Activated T-helper 2 cell treated with anti-CD3 and anti-CD28 coated beads, Interferon-gamma antibody, Interleukin-2, Interleukin-4, amounts not matched to agents 10 μg/mL and 5 μg/mL and 100 μg/mL, durations not matched to agents 14 hours and 24 hours and 36 hours (primary cell): Measurements from ENCODE around the gene KIF5C. TPM values are rescaled to one million over a fixed set of nuclear protein-coding genes. Genes with fewer than 3 reads are reported as not detected.

ENCODE experiments used
- DNase-seq: peaks from one replicate; pipeline ENCODE4 v3.0.0; 2021; ENCODE audit warnings: low spot score
- H3K27ac Mint-ChIP-seq: one replicate; pipeline ENCODE4 v1.8.0; 2021; ENCODE audit warnings: mixed read lengths
- H3K27me3 Mint-ChIP-seq: one replicate; pipeline ENCODE4 v1.8.0; 2021; ENCODE audit warnings: low read depth, mixed read lengths
- H3K36me3 Mint-ChIP-seq: one replicate; pipeline ENCODE4 v1.8.0; 2021; ENCODE audit warnings: low read depth, mixed read lengths
- H3K4me1 Mint-ChIP-seq: one replicate; pipeline ENCODE4 v1.8.0; 2021; ENCODE audit warnings: low read depth, mixed read lengths
- H3K4me3 Mint-ChIP-seq: one replicate; pipeline ENCODE4 v1.8.0; 2021; ENCODE audit warnings: low read depth, mild to moderate bottlenecking, moderate library complexity, mixed read lengths
- H3K9me3 Mint-ChIP-seq: one replicate; pipeline ENCODE4 v1.8.0; 2021; ENCODE audit warnings: mixed read lengths
- intact Hi-C: fragments of 100-400 bp; cut with micrococcal nuclease; formaldehyde crosslinking; loops from one replicate; pipeline ENCODE4 v1.15.1; 2023
- total RNA-seq: library from RNA; stranded (reverse); gene quantifications from 2 replicates; pipeline ENCODE4 v1.2.3, GENCODE V29; 2022

The KIF5C gene
- total RNA-seq, 1 donor from 2014 or later: 12.9 TPM

DNA sequence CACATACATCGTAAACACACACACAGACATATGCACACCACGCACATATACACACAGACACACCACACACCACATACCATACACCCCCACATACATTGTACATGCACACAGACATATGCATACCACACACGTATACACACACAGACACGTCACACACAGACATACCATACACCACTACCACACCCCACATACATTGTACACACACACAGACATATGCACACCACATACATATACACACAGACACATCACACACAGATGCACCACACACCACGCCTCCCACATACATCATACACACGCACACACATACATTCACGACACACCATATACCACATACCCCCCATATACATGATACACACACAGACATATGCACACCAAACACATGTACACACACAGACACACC lies 58.4 kb downstream of the KIF5C start:
- Mint-ChIP-seq H3K27me3 (no peaks in the 10 kb centered on the region), H3K4me3 (no peak overlapping the region)
- intact Hi-C loops: no loop called here

DNA sequence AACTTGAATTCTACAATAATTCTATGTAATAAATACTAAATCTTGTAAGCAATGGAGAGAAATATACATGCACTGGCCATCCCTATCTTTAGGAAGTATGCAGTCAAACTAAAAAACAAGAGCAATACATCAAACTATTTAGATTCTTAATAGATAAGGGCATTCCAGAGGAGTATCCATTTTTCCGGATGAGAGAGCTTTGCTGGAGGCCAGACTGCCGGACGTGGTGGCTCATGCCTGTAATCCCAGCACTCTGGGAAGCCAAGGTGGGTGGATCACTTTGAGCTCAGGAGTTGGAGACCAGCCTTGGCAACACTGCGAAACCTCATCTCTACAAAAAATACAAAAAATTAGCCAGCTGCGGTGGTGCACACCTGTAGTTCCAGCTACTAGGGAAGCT lies 60.8 kb downstream of the KIF5C start:
- H3K9me3 Mint-ChIP-seq: no peaks in the 10 kb centered on the region
- intact Hi-C loops: no loop called here
- H3K36me3 Mint-ChIP-seq: no peaks in the 10 kb centered on the region
- H3K4me3 Mint-ChIP-seq: no peak overlapping the region
- no peaks in the 10 kb centered on the region for H3K27me3 Mint-ChIP-seq
- H3K27ac Mint-ChIP-seq: no peak overlapping the region
- DNase-seq: no peak
- no peaks in the 10 kb centered on the region for H3K4me1 Mint-ChIP-seq

More for the DNA sequence above, 58.4 kb downstream of the KIF5C start:
- no peaks in the 10 kb centered on the region for H3K9me3 Mint-ChIP-seq
- DNase-seq: no peak
- H3K4me1 Mint-ChIP-seq: no peaks in the 10 kb centered on the region
- H3K27ac Mint-ChIP-seq: no peak overlapping the region
- H3K36me3 Mint-ChIP-seq: no peaks in the 10 kb centered on the region

DNA sequence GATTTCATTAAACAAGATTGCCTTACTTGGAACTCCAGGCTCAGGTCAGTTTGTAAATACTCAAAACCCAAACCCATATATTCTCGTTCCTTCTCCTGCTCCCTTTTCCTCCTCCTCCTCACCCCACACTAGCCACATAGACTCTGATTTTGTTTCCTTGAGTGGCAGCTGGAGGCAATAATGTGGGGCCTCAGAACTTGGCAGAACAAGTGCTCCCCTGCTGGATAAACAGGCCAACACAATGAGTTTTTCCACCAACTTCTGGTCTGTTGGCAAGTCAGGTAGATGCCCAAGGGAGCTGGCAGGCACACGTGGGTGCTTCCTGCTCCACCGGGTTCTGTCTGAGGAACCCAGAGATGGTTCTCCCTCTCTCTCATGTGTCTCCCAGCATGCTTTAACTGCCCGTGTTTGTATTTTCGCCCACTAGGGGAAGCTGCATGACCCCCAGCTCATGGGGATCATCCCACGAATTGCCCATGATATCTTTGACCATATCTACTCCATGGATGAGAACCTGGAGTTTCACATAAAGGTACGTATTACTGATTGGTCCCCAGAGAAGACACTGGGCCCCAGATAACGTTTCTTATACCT lies 61.9 kb downstream of the KIF5C start:
- H3K4me3 Mint-ChIP-seq: no peak overlapping the region
- no peak overlapping the region for H3K27ac Mint-ChIP-seq
- H3K36me3 Mint-ChIP-seq: peaks cover 2% of the 10 kb centered on the region
- no peaks in the 10 kb centered on the region for H3K4me1 Mint-ChIP-seq
- intact Hi-C loops: no loop called here
- no peaks in the 10 kb centered on the region for H3K27me3 Mint-ChIP-seq
- H3K9me3 Mint-ChIP-seq: no peaks in the 10 kb centered on the region
- no peak for DNase-seq

DNA sequence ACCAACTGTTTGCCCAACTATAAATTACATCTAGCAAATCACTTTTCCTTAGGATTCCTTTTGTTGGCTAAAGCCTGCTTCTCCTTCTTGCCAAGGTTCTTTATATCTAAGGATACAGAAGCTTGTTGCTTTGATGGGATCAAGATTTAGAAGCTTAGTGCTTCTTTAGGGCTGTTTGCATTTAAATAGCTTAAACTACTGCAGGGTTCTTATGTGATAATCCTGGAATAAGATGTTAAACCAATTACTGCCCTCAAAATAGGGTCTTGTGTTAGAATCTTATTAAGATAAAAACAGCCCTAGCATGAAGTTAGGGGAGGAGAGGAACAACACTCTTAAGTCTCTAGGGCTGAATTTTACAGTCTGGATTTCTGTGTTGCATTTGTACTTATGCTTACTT lies 64.2 kb downstream of the KIF5C start:
- H3K4me1 Mint-ChIP-seq: no peaks in the 10 kb centered on the region
- no peak for DNase-seq
- H3K9me3 Mint-ChIP-seq: no peaks in the 10 kb centered on the region

DNA sequence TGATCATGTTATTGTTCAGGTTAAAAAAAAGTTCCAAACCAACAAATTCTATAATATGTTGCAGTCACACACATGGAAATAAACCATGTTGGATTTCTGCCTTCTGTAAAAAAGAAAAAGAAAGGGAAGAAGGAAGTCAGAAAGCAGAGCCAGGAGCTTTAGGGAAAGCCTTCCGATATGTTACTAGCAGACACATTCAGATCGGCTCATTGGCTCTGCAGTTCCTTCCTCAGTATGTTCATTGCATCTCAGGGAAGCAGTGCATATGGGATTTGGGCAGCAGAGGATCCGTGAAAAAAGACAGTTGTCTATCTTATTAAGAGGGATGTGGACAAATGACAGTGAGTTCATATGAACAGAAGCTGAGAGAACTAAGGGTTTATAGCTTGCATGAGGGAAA lies 68.1 kb downstream of the KIF5C start:
- no peak for DNase-seq
- intact Hi-C loops: no loop called here
- H3K4me3 Mint-ChIP-seq: no peak overlapping the region
- no peaks in the 10 kb centered on the region for H3K27me3 Mint-ChIP-seq
- no peaks in the 10 kb centered on the region for H3K4me1 Mint-ChIP-seq
- H3K27ac Mint-ChIP-seq: no peak overlapping the region
- H3K9me3 Mint-ChIP-seq: no peaks in the 10 kb centered on the region
- peaks cover 2% of the 10 kb centered on the region for H3K36me3 Mint-ChIP-seq

More for the DNA sequence above, 64.2 kb downstream of the KIF5C start:
- intact Hi-C loops: no loop called here
- Mint-ChIP-seq H3K4me3 (no peak overlapping the region), H3K27me3 (no peaks in the 10 kb centered on the region), H3K36me3 (peaks cover 2% of the 10 kb centered on the region), H3K27ac (no peak overlapping the region)

- DNase-seq: no peak
- Mint-ChIP-seq H3K27me3 (no peaks in the 10 kb centered on the region), H3K27ac (no peak overlapping the region), H3K9me3 (no peaks in the 10 kb centered on the region), H3K4me3 (no peak overlapping the region), H3K36me3 (peaks cover 2% of the 10 kb centered on the region), H3K4me1 (no peaks in the 10 kb centered on the region)
- intact Hi-C loops: no loop called here
These were observed 69.5 kb downstream of the KIF5C start for GRCh38 chr2:148944536-148944935.

DNA sequence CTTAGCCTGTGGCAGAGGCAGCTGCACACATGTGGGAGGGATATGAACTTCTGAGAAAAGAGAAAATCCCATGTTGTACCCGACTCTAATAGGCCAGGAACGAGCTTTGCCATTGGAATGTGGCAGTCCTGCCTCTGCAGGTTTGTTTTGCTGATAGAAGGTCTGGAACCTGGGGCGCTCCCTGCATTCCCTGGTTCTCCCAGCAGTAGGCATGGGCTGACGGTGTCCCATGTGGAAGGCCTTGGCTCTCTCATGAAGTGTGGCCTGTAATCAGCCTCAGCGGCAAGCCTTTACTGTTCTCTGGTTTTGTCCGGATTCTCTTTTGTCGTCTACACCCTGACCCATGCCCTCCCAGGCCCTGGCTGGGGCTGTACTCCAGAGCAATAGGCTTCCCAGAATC lies 72.3 kb downstream of the KIF5C start:
- Mint-ChIP-seq H3K27me3 (no peaks in the 10 kb centered on the region), H3K9me3 (no peaks in the 10 kb centered on the region), H3K36me3 (peaks cover 10% of the 10 kb centered on the region), H3K27ac (no peak overlapping the region), H3K4me3 (no peak overlapping the region), H3K4me1 (no peaks in the 10 kb centered on the region)
- intact Hi-C loops: no loop called here
- no peak for DNase-seq

- peaks cover 10% of the 10 kb centered on the region for H3K36me3 Mint-ChIP-seq
- H3K27me3 Mint-ChIP-seq: no peaks in the 10 kb centered on the region
- no peak overlapping the region for H3K4me3 Mint-ChIP-seq
- no peaks in the 10 kb centered on the region for H3K9me3 Mint-ChIP-seq
- no peaks in the 10 kb centered on the region for H3K4me1 Mint-ChIP-seq
- no peak for DNase-seq
- intact Hi-C loops: no loop called here
- no peak overlapping the region for H3K27ac Mint-ChIP-seq
These were observed 73.8 kb downstream of the KIF5C start for GRCh38 chr2:148948868-148949267.

DNA sequence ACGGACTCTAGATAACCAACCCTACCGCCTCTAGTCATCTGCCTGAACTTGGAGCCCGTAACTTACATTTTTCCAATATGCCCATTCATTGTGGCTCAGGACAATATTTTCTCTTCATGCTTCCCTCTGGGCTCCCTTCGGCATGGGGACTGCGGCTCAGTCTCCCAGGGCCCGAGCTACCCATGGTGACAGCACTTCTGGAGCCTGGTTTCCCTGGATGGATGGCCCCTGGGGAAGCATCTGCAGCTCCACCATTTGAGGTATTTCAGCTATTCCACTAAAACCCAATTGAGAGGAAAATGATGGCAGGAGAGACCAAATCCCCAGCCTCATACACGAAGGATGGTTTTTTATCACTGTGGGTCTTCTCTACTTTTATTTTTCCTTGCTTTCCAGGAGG lies 74.3 kb downstream of the KIF5C start:
- Mint-ChIP-seq H3K36me3 (peaks cover 10% of the 10 kb centered on the region), H3K9me3 (no peaks in the 10 kb centered on the region), H3K4me1 (no peaks in the 10 kb centered on the region), H3K27ac (no peak overlapping the region), H3K4me3 (no peak overlapping the region), H3K27me3 (no peaks in the 10 kb centered on the region)
- no peak for DNase-seq
- intact Hi-C loops: no loop called here

DNA sequence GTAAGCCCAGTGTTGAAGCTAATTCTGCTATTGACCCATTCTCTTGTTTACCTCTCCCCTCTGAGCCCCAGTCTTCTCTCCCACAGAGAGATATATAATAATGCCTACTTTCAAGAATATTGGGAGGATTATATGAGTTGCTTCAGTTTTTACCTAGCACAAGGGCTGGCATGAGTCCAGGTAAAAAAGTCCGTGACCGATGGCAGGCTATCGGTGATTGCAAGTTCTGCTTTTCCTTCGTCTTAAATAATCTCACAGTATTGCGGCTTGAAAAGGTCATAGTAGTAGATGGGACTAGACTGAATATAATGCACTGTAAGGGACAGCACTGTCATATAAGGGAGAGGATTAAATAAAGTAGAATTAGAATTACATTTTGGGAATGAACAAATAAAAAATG lies 77.6 kb downstream of the KIF5C start:
- Mint-ChIP-seq H3K9me3 (no peaks in the 10 kb centered on the region), H3K4me1 (no peaks in the 10 kb centered on the region), H3K27me3 (no peaks in the 10 kb centered on the region), H3K27ac (no peak overlapping the region), H3K36me3 (peaks cover 12% of the 10 kb centered on the region), H3K4me3 (no peak overlapping the region)
- intact Hi-C loops: no loop called here
- DNase-seq: no peak

DNA sequence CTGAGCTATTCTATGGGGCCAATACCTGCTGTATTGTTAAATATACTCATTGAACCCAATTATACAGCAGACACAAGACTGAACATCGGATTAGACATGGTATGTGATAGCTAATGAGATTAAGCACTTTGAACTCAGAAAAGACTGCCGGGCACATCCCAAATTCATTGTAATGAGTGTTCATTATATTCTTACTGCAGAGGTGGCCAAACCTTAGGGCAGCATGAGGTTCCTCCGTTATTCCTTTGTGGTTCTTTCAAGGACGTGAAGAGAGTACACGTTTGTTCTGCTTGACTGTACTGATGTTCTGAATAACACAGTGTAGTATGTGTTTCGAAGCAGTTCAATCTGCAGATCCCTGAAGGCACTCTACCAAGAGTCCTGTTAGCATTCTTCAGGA lies 78.4 kb downstream of the KIF5C start:
- no peak overlapping the region for H3K4me3 Mint-ChIP-seq
- H3K27me3 Mint-ChIP-seq: no peaks in the 10 kb centered on the region
- no peak for DNase-seq
- no peaks in the 10 kb centered on the region for H3K9me3 Mint-ChIP-seq
- H3K36me3 Mint-ChIP-seq: peaks cover 19% of the 10 kb centered on the region
- intact Hi-C loops: no loop called here
- H3K27ac Mint-ChIP-seq: no peak overlapping the region
- no peaks in the 10 kb centered on the region for H3K4me1 Mint-ChIP-seq

DNA sequence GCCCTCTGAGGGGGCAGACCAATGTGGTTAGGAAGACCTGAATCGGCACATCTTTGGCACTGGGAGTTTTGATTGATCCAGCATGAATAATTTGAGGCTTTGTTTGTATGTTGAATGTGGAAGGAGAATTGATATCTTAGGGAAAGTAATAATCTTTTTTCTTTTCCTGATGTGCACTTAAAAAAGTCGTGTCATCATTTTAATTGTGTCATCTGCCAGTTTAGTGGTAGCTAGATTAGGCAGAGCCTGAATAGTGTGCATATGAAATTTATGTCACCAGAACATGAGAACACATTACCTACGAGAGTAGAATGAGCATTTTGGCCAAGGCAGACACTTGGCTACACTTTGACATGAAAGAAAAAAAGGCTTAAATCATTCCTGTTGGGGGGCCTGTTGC lies 79.5 kb downstream of the KIF5C start:
- Mint-ChIP-seq H3K4me3 (no peak overlapping the region), H3K36me3 (peaks cover 19% of the 10 kb centered on the region), H3K4me1 (no peaks in the 10 kb centered on the region), H3K27ac (no peak overlapping the region), H3K9me3 (no peaks in the 10 kb centered on the region), H3K27me3 (no peaks in the 10 kb centered on the region)
- intact Hi-C loops: no loop called here
- no peak for DNase-seq

DNA sequence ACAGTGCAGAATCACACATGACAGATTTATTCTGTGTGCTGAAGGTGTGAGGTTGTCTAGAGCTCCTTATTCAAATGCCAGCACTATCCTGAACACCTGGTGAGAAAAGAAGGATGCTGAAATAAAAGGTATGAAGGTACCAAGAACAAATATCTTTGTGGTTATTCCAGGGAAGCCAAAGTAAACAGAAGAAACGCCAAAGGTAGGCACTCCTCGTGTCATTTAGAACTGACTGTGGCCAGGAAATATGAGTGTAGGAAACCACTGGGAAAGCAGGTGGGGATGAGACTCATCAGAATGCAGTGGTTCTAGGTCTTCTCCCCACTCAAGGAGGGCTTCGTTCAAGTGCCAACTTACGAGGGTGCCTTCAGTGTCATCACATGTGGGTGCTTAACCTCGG lies 80.8 kb downstream of the KIF5C start:
- H3K4me3 Mint-ChIP-seq: no peak overlapping the region
- H3K4me1 Mint-ChIP-seq: no peaks in the 10 kb centered on the region
- H3K27me3 Mint-ChIP-seq: no peaks in the 10 kb centered on the region
- peaks cover 16% of the 10 kb centered on the region for H3K36me3 Mint-ChIP-seq
- H3K9me3 Mint-ChIP-seq: no peaks in the 10 kb centered on the region
- intact Hi-C loops: no loop called here
- H3K27ac Mint-ChIP-seq: no peak overlapping the region
- DNase-seq: no peak

DNA sequence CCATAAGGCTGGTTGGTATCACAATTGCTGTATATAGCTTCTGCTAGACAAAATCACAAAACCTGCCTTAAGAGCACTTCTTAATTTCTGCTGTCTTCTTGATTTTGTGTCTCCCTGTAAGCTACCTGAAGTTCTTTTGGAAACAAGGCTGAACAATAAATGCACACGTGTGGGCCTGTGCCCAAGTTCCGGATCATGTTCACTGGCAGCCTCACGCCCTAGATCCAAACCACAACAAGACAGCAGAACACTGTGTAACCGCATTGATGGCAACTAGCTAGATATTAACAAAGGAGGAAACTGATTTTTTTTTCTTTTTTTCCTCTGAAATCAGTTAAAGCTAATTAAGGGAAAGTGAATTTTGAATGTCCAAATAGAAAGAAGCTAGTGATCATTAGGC lies 82.0 kb downstream of the KIF5C start:
- no peak overlapping the region for H3K4me3 Mint-ChIP-seq
- H3K4me1 Mint-ChIP-seq: no peaks in the 10 kb centered on the region
- intact Hi-C loops: no loop called here
- H3K27me3 Mint-ChIP-seq: no peaks in the 10 kb centered on the region
- H3K36me3 Mint-ChIP-seq: peaks cover 17% of the 10 kb centered on the region
- H3K9me3 Mint-ChIP-seq: no peaks in the 10 kb centered on the region
- H3K27ac Mint-ChIP-seq: no peak overlapping the region
- DNase-seq: no peak
